Measurements from ENCODE around the gene B3GNT5. TPM values are rescaled to one million over a fixed set of nuclear protein-coding genes. Genes with fewer than 3 reads are reported as not detected.

Gene B3GNT5
- total and polyA plus RNA-seq, 2 donors (not counting 1 experiment from before 2014, with no cell fraction given), result 0.96 to 1.3 TPM

DNA sequence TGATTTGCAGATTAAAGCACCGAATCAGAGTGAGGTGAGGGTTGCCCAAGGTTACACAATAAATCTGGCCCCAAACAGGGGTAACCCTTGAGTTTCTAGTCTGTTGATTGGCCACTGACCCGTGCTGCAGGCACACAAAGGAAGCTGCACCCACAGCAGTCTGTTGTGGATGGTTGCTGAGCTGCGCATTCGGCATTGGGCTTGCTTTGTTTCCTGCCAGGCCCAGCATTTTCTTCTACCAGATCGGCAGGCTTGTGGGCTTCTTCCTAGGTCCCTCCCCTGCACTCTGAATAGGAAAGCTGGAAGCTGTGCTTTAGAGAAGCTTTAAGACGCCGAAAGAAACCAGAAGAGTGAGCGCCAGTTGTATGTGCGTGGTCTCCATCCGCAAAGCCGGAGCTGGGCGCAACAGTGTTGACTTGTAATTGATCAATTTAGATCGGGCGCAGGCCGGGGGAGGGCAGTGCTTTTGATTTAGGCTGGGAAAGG lies 12.1 kb downstream of the B3GNT5 start:
- H4K20me1 ChIP-seq (ENCODE audit: control insufficient read depth, extremely low read depth, insufficient read depth, low read length), result no peaks in the 10 kb centered on the region
- H2AFZ ChIP-seq (ENCODE audit: low read length), result no peak overlapping the region
- H3K4me2 ChIP-seq (ENCODE audit: extremely low read depth, insufficient read depth, low read length), result no peak overlapping the region
- DNase-seq (ENCODE audit: low read depth in 2 of 2), result peak; percentile 60 to 69
- no peaks in the 10 kb centered on the region for H3K4me1 ChIP-seq (ENCODE audit: control insufficient read depth, extremely low read depth, insufficient read depth, low read length)
- H3K79me2 ChIP-seq (ENCODE audit: control insufficient read depth, insufficient read depth, low read length), result no peaks in the 10 kb centered on the region
- TF ChIP-seq, protein P1, sequence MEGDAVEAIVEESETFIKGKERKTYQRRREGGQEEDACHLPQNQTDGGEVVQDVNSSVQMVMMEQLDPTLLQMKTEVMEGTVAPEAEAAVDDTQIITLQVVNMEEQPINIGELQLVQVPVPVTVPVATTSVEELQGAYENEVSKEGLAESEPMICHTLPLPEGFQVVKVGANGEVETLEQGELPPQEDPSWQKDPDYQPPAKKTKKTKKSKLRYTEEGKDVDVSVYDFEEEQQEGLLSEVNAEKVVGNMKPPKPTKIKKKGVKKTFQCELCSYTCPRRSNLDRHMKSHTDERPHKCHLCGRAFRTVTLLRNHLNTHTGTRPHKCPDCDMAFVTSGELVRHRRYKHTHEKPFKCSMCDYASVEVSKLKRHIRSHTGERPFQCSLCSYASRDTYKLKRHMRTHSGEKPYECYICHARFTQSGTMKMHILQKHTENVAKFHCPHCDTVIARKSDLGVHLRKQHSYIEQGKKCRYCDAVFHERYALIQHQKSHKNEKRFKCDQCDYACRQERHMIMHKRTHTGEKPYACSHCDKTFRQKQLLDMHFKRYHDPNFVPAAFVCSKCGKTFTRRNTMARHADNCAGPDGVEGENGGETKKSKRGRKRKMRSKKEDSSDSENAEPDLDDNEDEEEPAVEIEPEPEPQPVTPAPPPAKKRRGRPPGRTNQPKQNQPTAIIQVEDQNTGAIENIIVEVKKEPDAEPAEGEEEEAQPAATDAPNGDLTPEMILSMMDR (conservative IDR thresholded peaks at IDR 0.05 in 1 of 2, IDR thresholded peaks at IDR 0.05 in 1 of 2; ENCODE audit: low read depth in 1 of 2, low read length in 2 of 2), result no peak
- TF ChIP-seq EZH2 (IDR thresholded peaks at IDR 0.05; ENCODE audit: low read length, missing control alignments), result no peak
- H3K36me3 ChIP-seq (ENCODE audit: control insufficient read depth, insufficient read depth, low read length), result no peaks in the 10 kb centered on the region
- H3K9ac ChIP-seq (ENCODE audit: insufficient read depth, low read length), result no peak overlapping the region
- no peaks in the 10 kb centered on the region for H3K9me3 ChIP-seq (ENCODE audit: control insufficient read depth, insufficient read depth, low read depth, low read length)
- no peak overlapping the region for H3K27ac ChIP-seq (ENCODE audit: insufficient read depth, low read length)
- peak overlapping the region in 1 of 4 experiments; percentile 10 for H3K4me3 ChIP-seq (replicated peaks in 1 of 4; ENCODE audit: control extremely low read depth in 1 of 4, insufficient read depth in 1 of 4, low read depth in 3 of 4, low read length in 4 of 4)
- H3K27me3 ChIP-seq (ENCODE audit: control insufficient read depth, insufficient read depth, low read length), result no peaks in the 10 kb centered on the region

DNA sequence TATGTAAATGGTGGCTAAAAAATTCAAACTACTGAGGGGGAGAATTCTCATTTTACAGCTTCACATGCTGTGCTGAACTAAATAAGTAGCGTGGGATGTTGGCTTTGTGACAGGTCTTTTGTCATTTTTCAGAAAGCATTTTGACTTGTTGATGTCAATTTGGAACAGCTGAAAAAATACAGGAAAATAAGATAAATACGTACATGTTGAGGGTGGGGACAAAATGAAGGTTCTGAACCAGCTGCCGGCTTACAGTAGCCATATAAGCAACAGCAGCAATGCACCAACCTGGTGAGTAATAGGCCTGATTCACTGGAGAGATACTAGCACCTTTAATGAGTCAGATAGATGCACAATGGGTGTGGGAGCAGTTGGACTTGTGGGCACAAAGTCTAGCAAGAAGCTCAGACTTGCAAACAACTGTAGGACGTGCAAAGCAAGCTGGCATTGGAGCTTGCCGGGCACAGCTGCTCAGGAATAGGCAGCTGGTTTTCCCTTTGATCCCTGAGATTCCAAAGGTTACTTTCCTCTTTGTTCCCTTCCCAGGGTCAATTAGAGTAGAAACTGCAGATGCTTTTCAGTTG lies 12.9 kb downstream of the B3GNT5 start:
- H3K9me3 ChIP-seq (ENCODE audit: control insufficient read depth, insufficient read depth, low read depth, low read length), result no peaks in the 10 kb centered on the region
- H3K27ac ChIP-seq (ENCODE audit: insufficient read depth, low read length), result no peak overlapping the region
- H3K79me2 ChIP-seq (ENCODE audit: control insufficient read depth, insufficient read depth, low read length), result no peaks in the 10 kb centered on the region
- H4K20me1 ChIP-seq (ENCODE audit: control insufficient read depth, extremely low read depth, insufficient read depth, low read length), result no peaks in the 10 kb centered on the region
- peak; percentile 79 to 96 for DNase-seq (ENCODE audit: low read depth in 2 of 2)
- no peak overlapping the region for H2AFZ ChIP-seq (ENCODE audit: low read length)
- H3K36me3 ChIP-seq (ENCODE audit: control insufficient read depth, insufficient read depth, low read length), result no peaks in the 10 kb centered on the region
- no peak overlapping the region for H3K4me2 ChIP-seq (ENCODE audit: extremely low read depth, insufficient read depth, low read length)
- no peaks in the 10 kb centered on the region for H3K4me1 ChIP-seq (ENCODE audit: control insufficient read depth, extremely low read depth, insufficient read depth, low read length)
- no peak overlapping the region for H3K4me3 ChIP-seq (replicated peaks in 1 of 4; ENCODE audit: control extremely low read depth in 1 of 4, insufficient read depth in 1 of 4, low read depth in 3 of 4, low read length in 4 of 4)
- no peaks in the 10 kb centered on the region for H3K27me3 ChIP-seq (ENCODE audit: control insufficient read depth, insufficient read depth, low read length)
- H3K9ac ChIP-seq (ENCODE audit: insufficient read depth, low read length), result no peak overlapping the region
- TF ChIP-seq EZH2 (IDR thresholded peaks at IDR 0.05; ENCODE audit: low read length, missing control alignments), result no peak
- TF ChIP-seq, protein P1 (conservative IDR thresholded peaks at IDR 0.05 in 1 of 2, IDR thresholded peaks at IDR 0.05 in 1 of 2; ENCODE audit: low read depth in 1 of 2, low read length in 2 of 2), result no peak

DNA sequence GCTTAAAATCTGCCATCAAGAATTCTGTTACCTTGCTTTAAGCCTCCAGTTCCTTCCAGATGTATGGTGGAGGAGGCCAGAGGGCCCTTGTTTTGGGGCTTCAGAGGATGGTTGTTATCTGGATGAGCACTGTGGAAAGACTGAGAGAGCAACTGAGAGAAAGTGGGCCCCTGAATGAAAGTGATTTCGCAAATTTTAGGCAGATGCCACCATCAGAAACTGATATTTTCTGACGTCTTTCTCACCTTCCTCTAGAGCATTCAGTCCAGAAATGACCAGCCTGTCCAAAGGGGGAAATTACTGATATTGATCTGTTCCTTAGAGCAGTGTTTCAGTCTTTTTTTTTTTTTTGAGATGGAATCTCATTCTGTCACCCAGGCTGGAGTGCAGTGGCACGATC lies 13.4 kb downstream of the B3GNT5 start:
- Histone ChIP-seq H3K79me2 (ENCODE audit: control insufficient read depth, insufficient read depth, low read length) (no peaks in the 10 kb centered on the region), H3K9ac (ENCODE audit: insufficient read depth, low read length) (no peak overlapping the region), H3K4me2 (ENCODE audit: extremely low read depth, insufficient read depth, low read length) (no peak overlapping the region), H4K20me1 (ENCODE audit: control insufficient read depth, extremely low read depth, insufficient read depth, low read length) (no peaks in the 10 kb centered on the region), H3K27me3 (ENCODE audit: control insufficient read depth, insufficient read depth, low read length) (no peaks in the 10 kb centered on the region), H3K4me1 (ENCODE audit: control insufficient read depth, extremely low read depth, insufficient read depth, low read length) (no peaks in the 10 kb centered on the region), H3K4me3 (replicated peaks in 1 of 4; ENCODE audit: control extremely low read depth in 1 of 4, insufficient read depth in 1 of 4, low read depth in 3 of 4, low read length in 4 of 4) (no peak overlapping the region), H3K27ac (ENCODE audit: insufficient read depth, low read length) (no peak overlapping the region), H3K9me3 (ENCODE audit: control insufficient read depth, insufficient read depth, low read depth, low read length) (no peaks in the 10 kb centered on the region), H3K36me3 (ENCODE audit: control insufficient read depth, insufficient read depth, low read length) (no peaks in the 10 kb centered on the region), H2AFZ (ENCODE audit: low read length) (no peak overlapping the region)
- TF ChIP-seq, protein P1 (conservative IDR thresholded peaks at IDR 0.05 in 1 of 2, IDR thresholded peaks at IDR 0.05 in 1 of 2; ENCODE audit: low read depth in 1 of 2, low read length in 2 of 2), result no peak
- no peak for TF ChIP-seq EZH2 (IDR thresholded peaks at IDR 0.05; ENCODE audit: low read length, missing control alignments)
- no peak for DNase-seq (ENCODE audit: low read depth in 2 of 2)

All from fibroblast of lung (primary cell).